HepG2 (cell line): Measurements from ENCODE around the gene LINGO3. TPM values are rescaled to one million over a fixed set of nuclear protein-coding genes. Genes with fewer than 3 reads are reported as not detected.

Experiments used
- AKNA ChIP-seq: sonication (generic); formaldehyde crosslinking; IDR thresholded peaks from 2 replicates; pipeline ENCODE4 v1.4.0; 2020; ENCODE audit warnings: missing genetic modification reagents, borderline replicate concordance
- KLF13 ChIP-seq: sonication (generic); formaldehyde crosslinking; IDR thresholded peaks from 2 replicates; pipeline ENCODE4 v1.4.0; 2020; ENCODE audit warnings: mild to moderate bottlenecking, missing genetic modification reagents
- ZKSCAN5 ChIP-seq: sonication (generic); formaldehyde crosslinking; IDR thresholded peaks from 2 replicates; pipeline ENCODE4 v1.5.1; 2020; ENCODE audit warnings: mild to moderate bottlenecking, missing genetic modification reagents
- polyA plus RNA-seq, 8 experiments: library from polyadenylated mRNA; depleted of rRNA in 3 of 8; stranded (reverse) in 7 of 8; unstranded in 1 of 8; fragments of >200 nt; fragmentation: Illumina TruSeq in 4 of 8; extraction: Trizol in 4 of 8; gene quantifications; 2 replicates each; pipeline versions ENCODE4 v1.2.1 to v1.2.3, GENCODE V29; 2011 to 2016; ENCODE audit warnings: low read depth in 4 of 8, missing spikeins in 1 of 8, mixed read lengths in 1 of 8; ENCODE audit not compliant: insufficient read depth in 1 of 8
- total RNA-seq, 5 experiments: library from RNA; depleted of rRNA; stranded (reverse); fragments of >200 nt; fragmentation: Illumina TruSeq; extraction: Trizol; gene quantifications; 2 replicates each; pipeline ENCODE4 v1.2.3, GENCODE V29; 2016; ENCODE audit warnings: low read depth in 1 of 5
- TF ChIP-seq, protein P1 (sequence below): sonication (generic); formaldehyde crosslinking; IDR thresholded peaks from 2 replicates; pipeline ENCODE4 v1.4.0; 2020; ENCODE audit warnings: missing genetic modification reagents

LINGO3 gene
- total and polyA plus RNA-seq, 2 of the 13 experiments (the other 11 are each of a cell fraction or from before 2014, with no cell fraction given): not detected

GRCh38 chr19:2306281-2306806 is 1.6 kb downstream of the LINGO3 start (continued):
- TF ChIP-seq, protein P1, sequence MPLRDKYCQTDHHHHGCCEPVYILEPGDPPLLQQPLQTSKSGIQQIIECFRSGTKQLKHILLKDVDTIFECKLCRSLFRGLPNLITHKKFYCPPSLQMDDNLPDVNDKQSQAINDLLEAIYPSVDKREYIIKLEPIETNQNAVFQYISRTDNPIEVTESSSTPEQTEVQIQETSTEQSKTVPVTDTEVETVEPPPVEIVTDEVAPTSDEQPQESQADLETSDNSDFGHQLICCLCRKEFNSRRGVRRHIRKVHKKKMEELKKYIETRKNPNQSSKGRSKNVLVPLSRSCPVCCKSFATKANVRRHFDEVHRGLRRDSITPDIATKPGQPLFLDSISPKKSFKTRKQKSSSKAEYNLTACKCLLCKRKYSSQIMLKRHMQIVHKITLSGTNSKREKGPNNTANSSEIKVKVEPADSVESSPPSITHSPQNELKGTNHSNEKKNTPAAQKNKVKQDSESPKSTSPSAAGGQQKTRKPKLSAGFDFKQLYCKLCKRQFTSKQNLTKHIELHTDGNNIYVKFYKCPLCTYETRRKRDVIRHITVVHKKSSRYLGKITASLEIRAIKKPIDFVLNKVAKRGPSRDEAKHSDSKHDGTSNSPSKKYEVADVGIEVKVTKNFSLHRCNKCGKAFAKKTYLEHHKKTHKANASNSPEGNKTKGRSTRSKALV (CRISPR knock-in tag): no peak
- TF ChIP-seq ZKSCAN5 (CRISPR knock-in tag) (no peak), KLF13 (no peak), AKNA (CRISPR knock-in tag) (no peak)
- TF ChIP-seq, all 625 proteins: peak for 0
